GM21447 (cell line): ENCODE data around the gene NCKAP5.
"Not testable (repeated sequence)": the region's sequence is repeated elsewhere in the genome, so short reads cannot be mapped to it uniquely, and the experiment has no call there.

Experiments used
- ATAC-seq: cut with Tn5 transposase; IDR thresholded peaks from one replicate; pipeline ENCODE4 v1.9.1; 2021; ENCODE audit not compliant: unreplicated experiment

The NCKAP5 gene

DNA sequence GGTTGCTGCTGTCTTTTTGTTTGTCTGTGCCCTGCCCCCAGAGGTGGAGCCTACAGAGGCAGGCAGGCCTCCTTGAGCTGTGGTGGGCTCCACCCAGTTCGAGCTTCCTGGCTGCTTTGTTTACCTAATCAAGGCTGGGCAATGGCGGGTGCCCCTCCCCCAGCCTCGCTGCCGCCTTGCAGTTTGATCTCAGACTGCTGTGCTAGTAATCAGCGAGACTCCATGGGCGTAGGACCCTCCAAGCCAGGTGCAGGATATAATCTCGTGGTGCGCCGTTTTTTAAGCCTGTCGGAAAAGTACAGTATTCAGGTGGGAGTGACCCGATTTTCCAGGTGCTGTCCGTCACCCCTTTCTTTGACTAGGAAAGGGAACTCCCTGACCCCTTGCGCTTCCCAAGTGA is 97.8 kb downstream of the NCKAP5 start:
- ATAC-seq = not testable (repeated sequence)

DNA sequence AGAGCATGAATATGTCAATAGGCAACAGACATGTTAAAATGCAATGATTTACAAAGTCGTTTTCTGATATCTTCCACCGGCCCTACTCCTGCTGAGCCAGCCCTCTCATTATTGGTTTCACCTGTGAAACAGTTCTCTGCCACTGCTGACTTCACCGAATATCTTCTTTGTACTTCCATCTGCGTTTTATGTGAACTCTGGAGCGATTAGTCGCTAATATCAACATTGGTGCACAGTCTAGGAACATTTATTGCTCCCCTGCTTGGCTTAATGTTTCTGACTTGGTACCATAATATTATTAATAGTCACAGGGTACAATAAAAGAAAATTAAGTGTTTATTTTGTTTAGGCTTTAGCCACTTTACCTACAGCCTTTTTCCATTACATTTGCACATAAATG is 105.5 kb downstream of the NCKAP5 start:
- ATAC-seq = no peak

DNA sequence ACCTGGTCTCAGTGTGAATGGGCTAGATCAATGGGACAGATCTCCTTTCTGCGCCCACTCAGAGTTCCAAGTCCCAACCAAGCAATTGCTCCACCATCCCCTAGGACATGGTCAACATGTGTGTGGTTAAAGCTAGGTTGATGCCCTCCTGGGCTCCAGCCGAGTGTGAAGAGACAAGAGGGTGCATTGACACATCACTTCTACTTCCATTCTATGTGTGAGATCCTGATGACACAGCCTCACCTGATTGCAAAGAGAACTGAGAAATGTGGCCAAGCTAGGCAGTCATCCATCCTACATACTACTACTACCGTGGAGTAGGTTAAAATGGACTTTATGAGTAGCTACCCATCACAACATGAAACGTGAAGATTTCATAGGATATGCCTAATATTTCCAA is 106.8 kb downstream of the NCKAP5 start:
- no peak for ATAC-seq

DNA sequence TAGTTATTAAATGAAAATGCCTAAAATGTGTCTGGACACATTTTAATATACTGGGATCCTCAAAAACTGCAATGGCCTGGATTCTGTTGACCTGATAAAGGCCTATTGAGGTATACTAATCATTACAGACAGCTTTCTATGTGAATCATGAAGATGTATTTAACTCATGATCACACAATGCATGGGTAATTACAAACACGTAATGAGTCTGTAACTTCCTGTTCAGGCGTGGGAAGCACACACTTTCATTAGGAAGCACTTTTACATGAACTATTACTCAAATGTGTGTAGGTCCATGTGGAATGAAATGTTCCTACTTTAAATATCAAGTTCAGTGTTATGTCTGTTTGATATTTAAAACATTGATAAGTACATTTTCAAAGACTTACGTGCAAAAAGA is 108.7 kb downstream of the NCKAP5 start:
- ATAC-seq = no peak

DNA sequence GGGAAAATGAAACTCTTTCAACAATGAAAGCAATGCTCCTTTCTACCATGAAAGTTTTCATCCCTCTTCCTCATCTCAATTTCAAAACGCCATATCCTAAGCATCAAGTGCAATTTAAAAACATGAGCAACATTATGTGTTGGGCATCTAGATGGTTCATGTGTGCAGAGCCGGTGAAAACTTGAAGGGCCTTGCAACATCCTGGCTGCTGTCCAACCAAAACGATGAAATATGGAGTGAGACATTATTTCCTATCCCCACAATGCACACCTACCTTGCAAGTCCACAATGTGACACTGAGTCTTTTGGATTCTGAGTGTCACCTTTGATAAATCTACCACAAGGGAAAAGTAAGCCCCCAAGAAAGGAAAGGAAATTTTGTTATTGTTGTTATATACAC is 110.0 kb downstream of the NCKAP5 start:
- no peak for ATAC-seq

DNA sequence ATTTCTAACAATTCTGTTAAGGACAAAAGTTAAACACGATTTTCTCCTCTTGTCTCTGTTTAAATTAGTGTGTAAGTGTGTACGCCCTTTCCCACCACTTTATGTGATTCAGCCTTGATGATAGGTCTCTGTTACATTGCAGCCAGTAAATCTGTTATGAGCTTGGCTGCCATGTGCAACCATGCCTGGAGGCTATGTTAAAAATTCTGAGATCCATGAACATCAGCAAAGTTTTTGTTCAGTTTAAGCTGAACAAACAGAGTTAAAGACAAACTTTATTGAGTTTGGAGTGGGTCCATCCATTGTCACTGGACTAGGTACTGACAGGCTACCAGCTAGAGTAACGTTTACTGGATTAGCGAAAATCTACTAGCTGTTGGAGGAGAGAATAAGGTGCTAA is 110.4 kb downstream of the NCKAP5 start:
- ATAC-seq = no peak

DNA sequence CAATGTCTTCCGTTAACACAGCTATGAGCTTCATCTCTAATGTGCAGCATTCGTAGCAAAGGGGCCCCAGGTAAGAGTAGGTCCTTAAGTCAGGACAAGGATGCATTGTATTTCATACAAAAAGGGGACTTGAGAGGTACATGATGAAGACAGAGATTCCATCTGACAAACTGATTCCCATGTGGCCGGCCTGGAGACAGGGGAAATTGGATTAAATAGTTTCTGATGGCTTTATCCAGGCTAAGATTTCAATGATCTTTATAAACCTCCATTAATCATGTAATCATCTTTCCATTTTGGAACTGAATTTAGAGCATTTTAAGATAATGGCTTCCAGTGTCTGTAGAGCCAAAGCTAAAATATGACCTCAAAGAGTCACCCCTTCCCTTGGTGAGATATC is 111.3 kb downstream of the NCKAP5 start:
- ATAC-seq = no peak

DNA sequence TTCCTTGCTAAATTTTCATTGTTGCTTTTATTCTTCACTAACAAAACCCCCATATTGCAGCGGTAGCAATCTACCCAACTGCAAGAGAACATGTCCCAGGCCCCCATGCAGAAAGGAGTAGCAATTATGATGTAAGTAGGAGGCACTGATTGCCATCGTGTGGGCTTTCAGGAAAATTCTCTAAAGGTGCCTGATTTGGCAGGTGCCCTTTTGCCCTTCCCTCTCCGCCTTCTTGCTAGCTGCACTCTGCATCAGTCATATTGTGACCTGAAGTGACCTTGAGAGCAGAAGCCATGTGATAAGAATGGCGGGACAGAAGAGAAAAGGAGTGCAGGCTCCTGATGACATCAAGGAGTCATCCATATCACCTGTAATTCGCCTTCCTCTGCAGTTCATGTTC is 112.1 kb downstream of the NCKAP5 start:
- ATAC-seq = no peak

DNA sequence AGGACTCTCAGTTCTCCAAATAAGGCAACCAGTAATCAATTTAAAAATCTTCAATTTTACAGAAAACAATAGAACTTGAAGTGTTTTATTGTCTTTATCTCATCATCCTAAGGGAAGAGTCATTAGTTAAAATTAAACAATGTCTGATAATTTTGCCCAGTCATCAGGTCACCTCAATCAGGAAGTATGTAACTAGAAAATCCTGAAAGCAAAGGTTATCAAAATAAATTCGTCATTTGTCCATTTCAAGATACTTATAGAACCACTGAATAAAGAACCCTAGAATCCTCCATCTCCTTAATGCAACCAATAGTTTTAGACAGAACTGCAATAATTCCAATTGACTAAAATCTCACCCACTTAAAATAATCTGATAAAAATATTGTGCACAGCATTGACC is 115.2 kb downstream of the NCKAP5 start:
- no peak for ATAC-seq

DNA sequence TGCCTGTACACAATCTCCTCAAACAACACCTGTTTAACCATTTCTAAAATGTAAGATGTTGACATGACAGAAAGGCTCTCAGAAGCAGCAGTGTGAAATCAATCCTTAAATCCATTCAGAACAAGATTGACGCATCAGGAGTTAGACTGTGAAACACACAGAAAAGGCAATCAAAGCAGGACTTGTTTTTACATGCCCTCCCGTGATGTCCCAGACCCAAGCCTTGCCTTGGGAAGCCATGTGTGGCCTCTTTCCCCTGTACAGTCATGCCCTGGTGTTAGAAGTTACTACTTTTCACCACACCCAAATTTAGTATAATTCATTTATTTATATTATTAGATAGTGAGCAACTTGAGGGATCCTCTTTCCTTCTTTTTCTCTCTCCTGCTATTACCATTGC is 115.7 kb downstream of the NCKAP5 start:
- no peak for ATAC-seq

DNA sequence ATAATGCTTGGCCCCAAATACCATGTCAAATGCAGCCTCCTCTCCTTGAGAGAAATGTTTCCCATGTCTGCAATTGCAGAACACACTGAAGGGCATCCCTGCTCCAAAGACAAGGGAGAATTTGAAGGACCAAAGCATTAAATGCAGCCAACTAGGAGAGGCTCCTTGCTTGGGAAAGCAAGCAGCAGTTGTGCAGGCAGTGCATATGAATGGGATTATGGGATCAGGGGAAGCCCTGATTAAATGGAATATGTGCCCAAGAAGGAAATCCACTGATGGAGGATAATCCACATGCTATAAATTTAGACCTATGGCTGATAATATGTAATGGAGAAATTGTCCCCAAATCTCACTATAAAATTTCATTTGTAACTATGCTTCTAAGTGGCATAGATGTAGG is 116.1 kb downstream of the NCKAP5 start:
- ATAC-seq = no peak

DNA sequence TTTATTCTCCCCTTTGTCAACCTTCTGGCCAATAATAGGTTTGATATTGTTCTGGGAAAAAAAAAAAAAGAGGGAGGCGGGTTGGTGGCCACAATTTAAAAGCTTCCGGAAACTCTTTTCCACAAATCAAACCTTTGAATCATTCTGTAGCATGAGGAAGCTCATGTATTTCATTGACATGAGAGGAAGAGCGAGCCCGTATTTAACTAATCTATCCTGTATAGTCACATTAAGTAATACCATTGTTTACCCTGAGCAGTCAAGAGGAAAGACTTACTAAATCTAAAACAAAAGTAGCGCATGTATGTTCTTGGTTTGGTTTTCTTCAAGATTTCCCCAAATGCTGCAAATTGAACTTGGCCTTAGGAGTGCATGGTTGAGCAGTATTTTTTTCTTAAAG is 120.1 kb downstream of the NCKAP5 start:
- no peak for ATAC-seq

DNA sequence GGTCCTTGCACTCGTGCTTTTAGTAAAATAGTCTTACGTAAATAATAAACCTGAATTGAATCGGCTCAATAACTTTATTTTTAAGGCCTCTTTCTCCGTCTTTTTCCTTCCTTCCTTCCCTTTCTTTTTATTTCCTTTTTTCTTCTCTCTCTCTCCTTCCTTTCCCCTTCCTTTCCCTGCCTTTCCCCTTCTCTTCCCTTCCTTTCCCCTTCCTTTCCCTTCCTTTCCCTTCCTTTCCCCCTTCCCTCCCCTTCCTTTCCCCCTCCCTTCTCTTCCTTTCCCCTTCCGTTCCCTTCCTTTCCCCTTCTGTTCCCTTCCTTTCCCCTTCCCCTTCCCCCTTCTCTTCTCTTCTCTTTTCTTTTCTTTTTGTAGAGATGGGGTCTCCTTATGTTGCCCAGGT is 121.0 kb downstream of the NCKAP5 start:
- no peak for ATAC-seq

DNA sequence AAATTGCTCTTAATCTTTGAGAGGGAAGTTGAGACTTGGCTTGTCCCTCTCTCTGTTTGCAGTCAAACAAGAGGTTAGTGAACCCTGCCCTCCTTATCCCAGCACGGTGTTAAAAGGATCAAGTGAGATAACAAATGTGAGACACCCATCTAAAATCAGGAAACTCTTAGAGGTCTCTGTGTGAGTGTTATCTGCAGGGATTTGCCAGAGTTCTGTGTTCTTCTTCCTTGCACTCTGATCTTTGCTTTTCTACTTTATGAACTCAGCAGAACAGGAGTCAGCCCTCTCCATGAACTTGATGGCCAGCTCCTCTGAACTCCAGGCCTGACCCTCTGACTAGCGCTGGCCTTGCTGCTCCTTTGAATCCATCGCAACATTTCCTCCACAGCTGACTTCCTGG is 123.8 kb downstream of the NCKAP5 start:
- no peak for ATAC-seq

DNA sequence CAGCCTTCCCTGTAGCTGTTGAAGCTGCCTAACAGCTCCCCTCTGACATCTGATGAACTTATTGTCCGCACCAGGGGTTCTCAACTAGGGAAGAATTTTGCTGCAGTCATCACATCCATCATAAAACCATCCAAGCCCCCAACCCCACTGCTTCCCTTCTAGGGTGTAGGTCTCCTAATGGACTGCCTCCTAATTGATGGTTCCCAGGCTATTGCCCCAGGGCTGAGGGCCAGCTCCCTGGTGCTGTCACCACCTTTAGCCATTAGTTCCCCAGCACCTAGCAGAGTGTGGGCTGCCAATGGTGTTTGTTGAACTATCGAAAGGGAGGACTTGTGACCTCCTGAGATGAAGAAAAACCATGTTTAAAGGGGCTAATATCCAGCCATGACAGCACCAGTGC is 125.9 kb downstream of the NCKAP5 start:
- ATAC-seq = no peak

DNA sequence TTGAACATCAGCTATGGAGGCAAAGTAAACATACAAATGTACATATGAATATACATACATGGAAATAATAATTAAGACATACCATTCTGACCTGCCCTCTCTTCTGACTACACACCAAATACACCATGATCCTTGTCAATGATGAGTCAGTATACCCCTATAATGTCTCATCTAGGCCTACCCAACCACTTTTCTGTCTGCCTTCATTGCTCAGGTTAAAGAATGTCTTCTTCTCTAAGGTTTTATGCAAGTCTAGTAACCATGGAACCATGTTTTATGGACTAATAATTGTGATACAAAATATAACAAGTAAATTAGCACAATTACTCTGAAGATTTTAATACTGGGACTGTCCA is 128.7 kb downstream of the NCKAP5 start:
- no peak for ATAC-seq

DNA sequence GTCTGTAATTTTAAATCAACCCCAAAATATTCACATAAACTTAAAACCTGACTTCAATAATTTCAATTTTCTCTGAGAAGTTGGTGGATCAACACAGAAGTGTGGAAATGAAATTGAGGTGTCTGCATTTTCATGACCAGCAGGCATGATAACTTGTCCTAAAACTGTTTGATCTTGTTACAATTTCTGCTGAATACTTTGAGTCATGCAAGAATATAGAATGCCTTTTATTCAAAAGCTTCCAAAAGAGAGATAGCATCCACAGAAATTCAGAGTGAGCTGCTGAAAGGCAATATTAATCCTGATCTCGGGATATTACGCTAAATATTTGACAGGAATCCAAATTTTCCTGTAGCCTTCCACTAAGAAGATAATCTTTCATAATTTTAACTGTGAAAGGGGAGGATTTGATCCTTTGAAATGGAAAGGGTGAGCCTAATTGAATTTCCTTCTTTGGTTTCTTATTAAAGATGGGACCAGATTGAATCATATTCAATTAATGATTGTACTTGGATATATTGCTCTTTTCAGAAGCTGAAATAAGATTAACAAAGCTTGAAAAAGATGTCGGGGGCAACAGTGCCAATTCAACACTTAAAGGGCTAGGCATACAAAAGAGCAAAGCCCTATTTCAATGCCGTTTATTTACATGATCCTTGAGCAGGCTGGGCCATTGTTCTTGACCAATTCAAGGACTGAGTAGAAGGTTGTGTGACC is 129.3 kb downstream of the NCKAP5 start:
- ATAC-seq = no peak

DNA sequence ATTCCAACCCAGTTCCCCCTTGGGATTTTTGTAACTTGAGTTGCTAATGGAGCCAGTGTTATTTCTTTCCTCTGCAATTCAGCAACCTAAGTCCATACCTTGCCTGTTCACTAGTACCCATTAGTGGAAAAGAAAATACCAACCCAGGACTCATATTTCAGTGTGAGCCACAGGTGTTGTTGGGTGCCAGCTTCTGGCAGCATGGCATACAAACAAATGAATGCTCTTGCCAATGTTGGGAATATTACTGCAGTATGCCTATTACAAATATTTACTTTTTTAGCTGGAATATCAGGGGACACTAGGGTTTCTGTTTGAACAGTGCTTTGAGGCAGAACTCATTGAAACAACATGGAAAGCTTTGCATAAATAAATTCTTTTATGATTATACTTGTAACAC is 130.2 kb downstream of the NCKAP5 start:
- ATAC-seq = no peak

DNA sequence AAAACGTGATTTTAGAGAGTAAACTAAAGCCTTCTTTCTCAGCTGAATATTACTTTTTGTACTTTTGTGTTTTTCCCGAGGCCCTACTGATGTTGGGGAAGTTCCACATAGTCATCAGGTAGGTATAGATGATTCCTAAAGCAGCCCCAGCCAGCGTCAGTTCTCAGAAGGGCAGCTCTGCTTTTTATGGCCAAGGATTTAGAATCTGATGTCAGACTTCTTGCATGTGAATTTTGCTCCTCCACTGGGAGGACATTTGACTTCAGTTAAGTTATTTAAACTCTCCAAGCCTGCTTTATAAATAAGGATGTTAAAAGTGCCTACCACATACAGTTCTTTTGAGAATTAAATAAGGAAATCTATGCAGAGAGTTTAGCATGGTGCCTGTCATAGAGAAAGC is 130.8 kb downstream of the NCKAP5 start:
- no peak for ATAC-seq

DNA sequence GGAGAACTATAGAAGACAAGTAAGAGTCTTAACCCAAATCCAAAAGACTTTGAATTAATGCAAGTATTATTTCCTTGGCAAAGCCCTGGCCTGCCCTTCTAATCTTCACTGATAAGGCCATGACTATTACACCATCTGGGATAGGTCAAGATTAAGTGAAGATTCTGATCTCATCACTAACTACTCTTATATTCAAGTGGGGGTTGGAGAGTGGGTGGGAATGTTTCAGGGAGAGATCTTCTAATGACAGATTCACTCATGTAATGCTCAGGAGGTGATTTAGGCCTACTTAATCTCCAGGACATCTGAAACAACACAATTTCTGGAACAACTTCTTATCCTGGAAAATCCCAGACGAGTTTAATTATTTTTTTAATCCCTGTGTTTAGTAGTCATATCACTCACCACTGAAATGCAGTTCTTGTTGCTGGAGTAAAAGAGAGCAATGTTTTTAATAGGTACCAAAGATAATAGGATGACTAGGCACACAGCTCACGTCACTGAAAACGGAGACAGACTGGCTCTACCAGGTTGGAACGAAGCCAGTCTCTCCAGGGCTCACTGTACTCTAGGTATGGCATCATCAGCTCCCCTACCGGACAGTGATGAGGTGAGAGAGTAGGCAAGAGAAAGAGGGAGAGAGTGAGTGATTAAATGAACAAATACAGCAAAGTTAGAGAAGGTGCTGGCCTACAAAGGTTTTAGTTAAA is 133.1 kb downstream of the NCKAP5 start:
- no peak for ATAC-seq

DNA sequence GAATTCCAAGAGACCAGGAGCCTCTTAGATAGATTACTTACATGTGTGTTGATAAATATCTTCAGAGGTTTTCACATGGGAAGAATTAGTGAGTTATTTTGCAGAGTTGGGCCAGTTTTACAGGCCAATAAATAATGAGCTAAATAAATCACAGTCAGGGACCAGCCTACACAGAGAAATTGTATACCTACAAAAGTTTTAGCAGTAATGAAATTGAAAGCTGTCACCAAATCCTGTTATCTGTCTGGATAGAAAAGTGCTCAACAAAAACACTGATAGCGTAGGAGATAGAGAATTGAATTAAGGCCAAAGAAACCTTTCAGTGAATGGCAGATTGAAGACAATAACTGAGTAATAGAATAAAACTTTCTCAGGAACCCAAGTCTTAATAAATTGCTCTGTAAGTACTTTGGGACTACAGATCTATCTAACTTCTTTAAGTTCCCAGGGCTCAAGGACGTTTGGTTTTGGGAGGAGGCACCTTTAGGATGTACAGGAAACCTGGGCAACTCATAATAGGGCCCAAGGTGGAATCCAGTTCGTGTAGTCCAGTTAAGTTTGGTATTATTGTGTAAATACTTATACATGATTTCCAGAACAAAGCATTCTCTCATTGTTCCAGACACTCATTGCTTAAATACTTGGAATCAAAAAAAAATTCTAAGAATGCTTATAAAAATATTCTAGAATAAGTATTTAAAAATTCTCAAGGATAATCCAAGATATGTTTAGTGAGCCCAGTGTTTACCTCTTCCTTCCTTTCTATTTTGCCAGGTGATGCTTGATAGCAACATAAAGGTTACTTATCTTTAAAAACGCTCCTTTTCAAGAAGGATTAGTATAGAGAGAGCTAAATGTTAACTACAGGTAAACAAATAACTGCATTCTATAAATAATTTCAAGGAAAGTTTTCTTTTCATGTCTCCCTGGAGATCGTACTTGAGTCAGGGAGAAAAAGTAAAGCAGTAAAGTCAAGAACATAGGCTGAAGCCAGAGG is 134.5 kb downstream of the NCKAP5 start:
- no peak for ATAC-seq

DNA sequence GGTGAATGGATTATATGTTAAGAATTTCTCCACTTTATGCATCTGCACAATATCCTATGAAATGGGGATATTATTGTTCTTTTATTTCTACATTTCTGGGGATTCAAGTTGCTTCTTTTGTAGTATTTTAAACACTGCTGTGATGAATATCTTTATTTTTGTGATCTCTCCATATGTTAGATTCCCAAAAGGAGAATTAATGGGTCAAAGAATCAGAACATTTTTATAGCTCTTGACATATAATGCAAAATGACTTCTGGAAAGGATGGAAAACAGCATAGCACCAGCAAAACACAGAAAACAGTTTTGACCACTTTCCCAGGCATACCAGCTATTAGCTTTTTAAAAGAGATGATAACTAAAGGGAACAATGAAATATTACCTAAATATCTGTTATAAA is 135.5 kb downstream of the NCKAP5 start:
- ATAC-seq = no peak
